Measurements from ENCODE around the gene NIM1K. TPM values are rescaled to one million over a fixed set of nuclear protein-coding genes. Genes with fewer than 3 reads are reported as not detected.

NIM1K gene
- total and polyA plus RNA-seq, 2 donors (not counting 3 experiments of a cell fraction or from before 2014, with no cell fraction given) = 0.04 to 0.49 TPM

- Histone ChIP-seq H3K9ac (replicated peaks; ENCODE audit: extremely low read depth, insufficient read depth, low read length) (no peak overlapping the region), H3K4me2 (ENCODE audit: insufficient read depth, low read length) (no peak overlapping the region), H3K4me3 (replicated peaks in 1 of 3; ENCODE audit: insufficient read depth in 1 of 3, low read depth in 1 of 3, low read length in 3 of 3) (no peak overlapping the region), H3K9me3 (replicated peaks; ENCODE audit: control insufficient read depth, insufficient read depth, low read length) (no peaks in the 10 kb centered on the region), H3K36me3 (ENCODE audit: control insufficient read depth in 2 of 2, extremely low read depth in 1 of 2, insufficient read depth in 2 of 2, low read length in 2 of 2) (no peaks in the 10 kb centered on the region), H3K79me2 (ENCODE audit: control insufficient read depth, insufficient read depth, low read length) (no peaks in the 10 kb centered on the region), H2AFZ (ENCODE audit: low read depth, low read length) (no peak overlapping the region), H4K20me1 (replicated peaks; ENCODE audit: control insufficient read depth, extremely low read depth, insufficient read depth, low read length) (no peaks in the 10 kb centered on the region), H3K27me3 (ENCODE audit: control insufficient read depth in 2 of 2, insufficient read depth in 2 of 2, low read length in 2 of 2) (peaks cover 0 to 3% of the 10 kb centered on the region in 2 experiments), H3K4me1 (ENCODE audit: control insufficient read depth, extremely low read depth, insufficient read depth, low read length) (no peaks in the 10 kb centered on the region), H3K27ac (ENCODE audit: insufficient read depth, low read depth, low read length) (no peak overlapping the region), H3K9me1 (replicated peaks; ENCODE audit: control insufficient read depth, extremely low read depth, insufficient read depth, low read length) (no peaks in the 10 kb centered on the region)
- dilution Hi-C loops (cut with MboI; ENCODE audit: extremely low pct_ligation_motif_present, low sequenced_read_pairs) = no loop called here
- DNase-seq (ENCODE audit: low read depth, low spot score) (no peak), FAIRE-seq (no peak)
- BruUV-seq (replicated peaks) = no TSS peak
- TF ChIP-seq MYC (IDR thresholded peaks at IDR 0.05; ENCODE audit: low read depth, low read length) (no peak), POLR2A (IDR thresholded peaks at IDR 0.05; ENCODE audit: low read depth, low read length) (no peak), MAX (IDR thresholded peaks at IDR 0.05; ENCODE audit: insufficient read depth, insufficient read length) (no peak), FOS (IDR thresholded peaks at IDR 0.05; ENCODE audit: borderline replicate concordance, insufficient read depth, low read length) (no peak), CTCF (IDR thresholded peaks at IDR 0.05; ENCODE audit: extremely low read depth in 1 of 2, insufficient read depth in 1 of 2, low read depth in 1 of 2, low read length in 2 of 2) (no peak), GATA2 (IDR thresholded peaks at IDR 0.05; ENCODE audit: insufficient read depth, insufficient read length, low read depth, low read length) (no peak)
- ChIA-PET POLR2A (no interaction called here), CTCF (interaction anchor here (0.8 to 1.4 kb wide), 2 partner anchors 9 to 23 kb away, joined by 3 to 4 read pairs; no protein-coding TSS in a partner anchor)
- intact Hi-C loops (cut with micrococcal nuclease) = no loop called here
Observed at GRCh38 chr5:43202380-43202779, 10.4 kb downstream of the NIM1K start.

- H3K9ac ChIP-seq (replicated peaks; ENCODE audit: extremely low read depth, insufficient read depth, low read length) = no peak overlapping the region
- H3K36me3 ChIP-seq (ENCODE audit: control insufficient read depth in 2 of 2, extremely low read depth in 1 of 2, insufficient read depth in 2 of 2, low read length in 2 of 2) = no peaks in the 10 kb centered on the region
- peaks cover 0 to 3% of the 10 kb centered on the region in 2 experiments for H3K27me3 ChIP-seq (ENCODE audit: control insufficient read depth in 2 of 2, insufficient read depth in 2 of 2, low read length in 2 of 2)
- no peak overlapping the region for H3K4me2 ChIP-seq (ENCODE audit: insufficient read depth, low read length)
- POLR2A ChIA-PET = no interaction called here
- dilution Hi-C loops (cut with MboI; ENCODE audit: extremely low pct_ligation_motif_present, low sequenced_read_pairs) = no loop called here
- no peaks in the 10 kb centered on the region for H3K9me3 ChIP-seq (replicated peaks; ENCODE audit: control insufficient read depth, insufficient read depth, low read length)
- no peaks in the 10 kb centered on the region for H3K4me1 ChIP-seq (ENCODE audit: control insufficient read depth, extremely low read depth, insufficient read depth, low read length)
- intact Hi-C loops (cut with micrococcal nuclease) = no loop called here
- H3K79me2 ChIP-seq (ENCODE audit: control insufficient read depth, insufficient read depth, low read length) = no peaks in the 10 kb centered on the region
- no TSS peak for BruUV-seq (replicated peaks)
- H4K20me1 ChIP-seq (replicated peaks; ENCODE audit: control insufficient read depth, extremely low read depth, insufficient read depth, low read length) = no peaks in the 10 kb centered on the region
- no peaks in the 10 kb centered on the region for H3K9me1 ChIP-seq (replicated peaks; ENCODE audit: control insufficient read depth, extremely low read depth, insufficient read depth, low read length)
- no peak overlapping the region for H3K4me3 ChIP-seq (replicated peaks in 1 of 3; ENCODE audit: insufficient read depth in 1 of 3, low read depth in 1 of 3, low read length in 3 of 3)
- CTCF ChIA-PET = no interaction called here
- TF ChIP-seq POLR2A (IDR thresholded peaks at IDR 0.05; ENCODE audit: low read depth, low read length) = no peak
- no peak for TF ChIP-seq GATA2 (IDR thresholded peaks at IDR 0.05; ENCODE audit: insufficient read depth, insufficient read length, low read depth, low read length)
- no peak for TF ChIP-seq FOS (IDR thresholded peaks at IDR 0.05; ENCODE audit: borderline replicate concordance, insufficient read depth, low read length)
- no peak for TF ChIP-seq EZH2 (IDR thresholded peaks at IDR 0.05; ENCODE audit: borderline replicate concordance, low read depth, low read length, severe bottlenecking)
- no peak for TF ChIP-seq POLR2AphosphoS5 (IDR thresholded peaks at IDR 0.05; ENCODE audit: insufficient read depth, low read depth, low read length)
- TF ChIP-seq CTCF (IDR thresholded peaks at IDR 0.05; ENCODE audit: extremely low read depth in 1 of 2, insufficient read depth in 1 of 2, low read depth in 1 of 2, low read length in 2 of 2) = no peak
- no peak for TF ChIP-seq MAX (IDR thresholded peaks at IDR 0.05; ENCODE audit: insufficient read depth, insufficient read length)
- no peak for DNase-seq (ENCODE audit: low read depth, low spot score)
- no peak for FAIRE-seq
- no peak overlapping the region for H3K27ac ChIP-seq (ENCODE audit: insufficient read depth, low read depth, low read length)
- H2AFZ ChIP-seq (ENCODE audit: low read depth, low read length) = no peak overlapping the region
Observed at GRCh38 chr5:43203373-43203772, 11.3 kb downstream of the NIM1K start.
